Femur (tissue), 1 donor: Measurements from ENCODE around the gene MGAT4A.

Source experiments
- DNase-seq: peaks from one replicate; pipeline ENCODE4 v3.0.0-alpha.2; 2017

Gene MGAT4A

GRCh38 chr2:98650998-98651397 is 79.9 kb downstream of the MGAT4A start:
- no peak for DNase-seq

DNA sequence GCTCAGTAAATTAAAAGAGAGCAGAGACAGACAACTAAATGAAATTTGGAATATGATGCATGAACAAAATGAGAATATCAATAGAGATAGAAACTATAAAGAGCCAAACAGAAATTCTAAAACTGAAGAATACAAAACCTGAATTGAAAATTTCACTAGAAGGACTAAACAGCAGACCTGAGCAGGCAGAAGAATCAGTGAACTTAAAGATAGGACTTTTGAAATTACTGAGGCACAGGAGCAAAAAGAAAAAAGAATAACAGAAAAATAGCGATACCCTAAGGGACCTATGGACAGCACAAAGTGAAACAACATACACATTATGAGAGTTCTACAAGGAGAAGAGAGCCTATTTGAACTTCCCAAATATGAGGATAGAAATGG is 80.9 kb downstream of the MGAT4A start:
- no peak for DNase-seq

DNA sequence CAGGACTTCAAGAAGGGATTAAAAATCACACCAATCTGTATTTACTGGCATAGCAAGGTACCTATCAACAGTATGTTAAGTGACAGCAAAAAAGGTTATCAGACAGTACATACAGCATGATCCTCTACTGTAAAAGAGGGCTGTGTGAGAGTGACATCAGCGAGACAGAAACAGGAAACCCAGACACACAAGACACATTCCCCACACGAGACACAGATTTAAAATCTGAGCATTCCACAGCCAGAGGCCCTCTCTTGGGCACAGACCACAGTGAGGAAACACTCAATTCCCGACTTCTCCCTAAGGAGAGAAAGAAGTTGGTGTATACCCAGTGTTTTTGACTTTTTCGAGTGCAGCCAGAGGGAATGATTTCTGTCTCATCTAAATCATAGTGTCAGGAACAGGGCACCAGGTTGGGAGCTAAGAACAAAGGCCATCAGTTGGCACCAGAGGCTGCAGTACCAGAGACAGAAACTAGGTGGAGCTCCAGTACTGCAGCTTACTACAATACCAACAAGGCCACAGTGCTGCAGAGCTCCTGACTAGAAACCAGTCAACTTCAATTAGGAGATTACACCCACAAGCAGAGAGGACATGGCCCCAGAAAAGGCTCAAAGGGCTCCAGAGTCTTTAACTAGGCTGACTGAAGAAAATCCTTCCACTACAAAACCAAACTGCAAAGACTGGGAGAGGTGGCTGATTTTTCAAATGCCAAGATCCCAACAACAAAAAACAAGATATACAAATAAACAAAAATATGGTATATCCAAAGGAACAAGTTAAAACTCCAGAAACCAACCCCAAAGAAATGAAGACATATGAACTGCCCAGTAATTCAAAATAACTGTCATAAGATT is 81.6 kb downstream of the MGAT4A start:
- DNase-seq: peak; percentile 84

GRCh38 chr2:98648451-98648850 is 82.5 kb downstream of the MGAT4A start:
- no peak for DNase-seq

DNA sequence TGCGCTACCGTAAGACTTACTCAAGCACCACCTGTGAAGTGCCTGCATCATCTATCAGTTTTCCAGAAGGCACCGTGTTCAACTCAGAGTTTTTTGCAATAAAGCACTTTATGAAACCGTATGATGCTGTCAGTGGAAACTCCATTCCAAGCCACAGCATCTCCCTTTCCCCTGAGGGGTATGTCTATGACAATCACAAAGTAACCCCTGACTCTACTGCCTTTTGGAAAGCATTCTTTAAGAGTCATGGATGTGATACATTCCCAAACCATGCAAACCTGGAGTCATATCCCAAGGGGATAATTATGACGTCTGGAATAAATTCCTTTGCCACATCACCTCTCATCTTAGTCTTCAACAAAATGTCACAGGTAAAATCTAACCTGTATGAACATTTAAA is 83.3 kb downstream of the MGAT4A start:
- no peak for DNase-seq

DNA sequence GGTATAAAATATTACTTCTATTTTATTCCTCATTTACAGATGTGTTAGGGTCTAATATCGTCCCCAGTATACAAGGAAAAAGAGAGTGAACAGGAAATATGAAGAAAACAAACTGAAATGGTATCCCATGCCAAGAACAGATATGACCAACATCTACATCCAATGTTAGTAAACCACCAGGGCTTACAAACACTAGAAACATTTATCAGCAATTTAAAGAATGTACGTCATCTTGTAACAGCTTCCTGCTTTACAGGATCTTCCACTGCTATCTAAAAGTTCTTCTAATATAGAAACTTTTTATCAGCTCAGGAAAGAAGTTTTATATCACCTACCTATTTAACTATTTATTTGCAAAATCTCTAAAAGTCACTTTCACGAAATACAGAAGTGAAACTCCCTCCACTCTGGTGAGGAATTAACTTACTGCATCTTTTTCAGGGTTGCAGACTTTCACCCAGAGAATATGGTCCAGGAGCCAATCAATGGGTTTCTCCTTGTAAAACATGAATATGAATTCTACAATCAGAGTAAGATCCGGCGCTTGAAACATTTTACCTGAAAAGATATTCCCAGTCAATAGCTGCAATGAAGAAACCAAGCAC is 87.3 kb downstream of the MGAT4A start:
- DNase-seq: no peak

GRCh38 chr2:98637401-98638147 is 93.4 kb downstream of the MGAT4A start:
- no peak for DNase-seq

- no peak for DNase-seq
Measured at GRCh38 chr2:98634406-98635092, 96.4 kb downstream of the MGAT4A start.

DNA sequence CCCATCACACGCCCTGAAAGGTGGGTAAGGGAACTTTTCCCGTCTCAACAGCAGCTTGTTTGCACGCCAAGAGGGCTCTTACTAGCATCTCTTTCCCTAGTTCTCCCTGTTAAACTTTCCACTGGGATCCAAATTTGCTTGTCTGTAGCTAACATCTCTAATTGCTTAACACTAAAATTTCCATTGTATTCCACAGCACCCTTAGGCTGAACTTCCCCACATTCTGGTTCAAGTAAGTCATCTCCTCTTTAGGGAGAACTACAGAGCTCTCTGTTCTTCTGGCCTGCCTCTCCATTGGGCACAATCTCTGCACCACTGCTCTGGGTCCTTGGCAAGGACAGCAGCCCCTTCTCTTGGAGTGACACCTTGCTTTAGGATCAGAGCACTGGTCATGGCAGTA is 98.6 kb downstream of the MGAT4A start:
- no peak for DNase-seq

- no peak for DNase-seq
Measured at GRCh38 chr2:98623657-98624056, 107.3 kb downstream of the MGAT4A start.

DNA sequence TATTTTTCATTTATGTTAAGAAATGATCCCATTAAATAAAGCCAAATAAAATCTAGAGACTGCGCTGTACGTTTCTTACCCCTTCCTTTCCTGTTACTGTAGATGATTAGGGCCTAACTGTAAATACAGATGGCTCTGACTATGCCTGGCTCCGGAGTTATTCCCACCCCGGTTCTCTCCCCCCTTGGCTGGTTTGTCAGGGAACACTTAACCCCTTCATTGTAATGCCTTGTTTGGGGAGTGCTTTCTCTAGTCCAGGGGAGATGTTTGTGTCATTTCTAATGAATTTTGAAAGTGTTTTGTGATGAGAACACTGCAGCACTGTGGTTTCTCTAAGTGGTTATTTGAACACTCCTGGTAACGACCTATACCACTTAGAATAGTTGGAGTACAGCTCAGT is 113.8 kb downstream of the MGAT4A start:
- no peak for DNase-seq

DNA sequence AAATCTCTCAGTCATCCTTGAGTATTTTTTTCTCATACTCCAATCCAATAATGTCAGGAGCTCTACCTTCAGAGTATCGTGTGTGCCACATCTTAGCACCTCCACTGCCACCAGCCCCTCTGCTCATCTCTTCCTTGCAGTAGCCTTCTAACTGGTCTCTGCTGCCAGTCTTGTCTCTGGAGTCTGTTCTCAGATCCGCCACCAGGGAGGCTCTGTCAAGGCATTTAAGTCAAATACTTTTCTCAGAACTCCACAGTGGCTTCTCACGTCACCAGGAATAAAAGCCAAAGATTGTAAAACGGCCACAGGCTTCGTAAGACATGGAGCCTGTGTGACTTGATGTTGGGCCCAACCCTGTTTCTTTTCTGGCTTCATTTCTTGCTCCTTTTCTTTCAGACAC is 115.5 kb downstream of the MGAT4A start:
- no peak for DNase-seq

DNA sequence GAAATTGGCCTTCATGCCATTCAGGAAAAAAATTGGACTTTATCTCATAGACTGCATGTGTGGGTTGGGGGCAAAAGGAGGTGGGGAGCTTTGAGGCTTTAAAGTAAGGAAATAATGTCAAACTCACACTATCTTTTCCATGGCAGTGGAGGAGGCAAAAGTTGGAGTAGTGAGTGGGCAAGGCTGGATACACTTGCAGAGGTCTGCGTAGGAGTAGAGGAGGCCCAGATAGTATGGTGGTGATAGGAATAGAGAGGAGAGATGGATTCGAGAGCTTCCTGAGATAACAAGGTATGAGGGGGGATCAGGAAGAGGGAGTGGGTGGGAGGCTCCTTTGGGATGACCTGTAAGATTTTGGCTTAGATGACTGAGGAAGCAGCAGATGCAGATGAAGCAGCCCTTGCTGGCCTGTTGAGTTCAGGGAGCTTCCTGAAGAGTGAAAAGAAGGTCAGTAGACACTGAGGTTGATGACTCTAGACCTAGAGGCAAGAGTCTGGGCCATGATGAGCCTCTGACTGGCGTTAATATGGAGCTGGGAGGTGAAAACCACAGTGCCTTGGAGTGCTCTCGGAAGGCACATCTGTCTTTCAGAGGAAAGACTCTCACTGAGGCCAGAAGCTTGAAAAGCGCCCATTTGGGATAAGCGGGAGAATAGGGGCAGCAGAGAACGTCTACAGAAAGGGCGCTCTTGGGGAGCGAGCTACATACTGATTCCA is 116.8 kb downstream of the MGAT4A start:
- DNase-seq: no peak

GRCh38 chr2:98608962-98609604 is 121.8 kb downstream of the MGAT4A start:
- DNase-seq: peak; percentile 54

- DNase-seq: peak; percentile 92
Measured at GRCh38 chr2:98608116-98608961, 122.6 kb downstream of the MGAT4A start, which contains the start of the genes COA5 and UNC50. TSS of gene COA5 (minus strand) at chr2:98608512. CDS start at chr2:98608405, 107 bp downstream. TSS of gene UNC50 (plus strand) at chr2:98608589. CDS start at chr2:98609760, 1,171 bp downstream.

DNA sequence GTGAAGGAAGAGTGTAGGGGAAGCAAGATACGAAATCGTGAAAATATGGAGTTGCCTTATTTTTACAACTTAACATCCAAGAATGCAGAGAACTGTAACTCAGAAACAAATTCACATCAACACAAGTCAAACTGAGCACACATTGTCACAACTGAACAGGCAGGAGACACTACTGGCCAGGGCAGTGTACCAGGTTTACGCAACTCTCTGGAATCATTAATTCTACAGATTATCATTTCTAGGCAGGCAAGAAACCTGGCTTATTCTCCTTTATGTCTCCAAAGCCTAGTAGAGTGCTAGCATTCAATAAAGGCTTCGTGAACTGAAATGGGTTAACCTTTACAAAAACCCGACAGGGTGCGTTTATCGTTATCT is 123.2 kb downstream of the MGAT4A start:
- no peak for DNase-seq

DNA sequence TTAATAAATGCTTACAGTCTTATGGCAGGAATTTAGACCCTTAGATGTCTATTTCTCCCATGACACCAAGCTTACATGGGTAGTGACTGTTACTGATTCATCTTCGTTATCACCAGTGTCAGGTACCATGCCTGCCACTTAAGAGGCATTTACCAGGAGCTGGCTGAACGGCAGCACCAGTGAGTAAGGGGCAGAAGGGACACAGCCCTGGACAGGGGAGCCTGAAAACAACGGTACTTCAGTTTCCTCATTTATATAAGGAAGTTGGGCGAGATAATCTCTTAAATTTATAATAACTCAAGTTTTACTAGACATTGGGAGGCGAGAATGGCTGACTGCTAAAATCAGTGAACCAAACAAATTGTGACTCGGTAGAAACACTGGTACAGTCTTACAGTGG is 123.8 kb downstream of the MGAT4A start:
- no peak for DNase-seq

- no peak for DNase-seq
Measured at GRCh38 chr2:98606431-98606830, 124.5 kb downstream of the MGAT4A start.

- DNase-seq: no peak
Measured at GRCh38 chr2:98605076-98605475, 125.9 kb downstream of the MGAT4A start.

DNA sequence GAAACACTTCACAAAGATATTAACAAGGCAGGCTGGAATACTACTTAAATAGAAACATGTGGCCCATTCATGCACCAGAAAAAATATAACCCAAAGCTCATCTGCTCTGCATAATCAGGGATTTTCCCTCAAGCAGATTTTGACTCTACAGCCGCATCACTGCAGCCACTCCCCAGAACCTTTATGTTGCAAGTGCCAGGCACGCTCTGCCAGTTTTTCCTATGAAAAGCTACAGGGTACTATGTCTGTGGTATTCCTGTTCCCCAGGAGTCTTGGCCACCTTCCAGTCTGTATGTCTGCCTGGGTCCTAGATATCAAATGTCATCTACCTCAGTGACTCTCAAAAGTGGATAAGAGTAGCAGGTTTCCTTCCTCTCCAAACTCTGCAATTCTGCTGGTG is 126.4 kb downstream of the MGAT4A start:
- no peak for DNase-seq
